ENCODE results near the gene SYNDIG1.
A peak's percentile ranks its signal among the peaks of the same experiment; 100 is the strongest.

Gene SYNDIG1

DNA sequence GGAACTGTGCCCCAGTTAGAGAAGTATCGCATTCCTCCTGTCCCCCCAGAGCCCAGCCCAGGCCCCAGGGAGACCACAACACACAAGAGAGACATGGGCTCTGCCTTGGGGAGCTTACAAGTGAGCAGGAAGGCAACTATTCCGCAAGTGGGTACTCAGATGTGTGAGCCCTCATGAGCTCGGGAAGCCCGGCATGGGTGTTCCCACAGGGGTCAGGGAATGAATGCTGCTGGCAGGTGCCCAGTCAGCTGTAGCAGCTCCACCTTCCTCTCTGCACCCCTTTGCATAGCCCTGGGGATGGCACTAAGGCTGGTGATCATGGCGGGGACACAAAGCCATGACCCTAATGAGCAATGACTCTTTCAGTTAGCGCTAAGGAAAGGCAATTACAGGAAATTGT lies 194.1 kb downstream of the SYNDIG1 start:
- no peak for DNase-seq

DNA sequence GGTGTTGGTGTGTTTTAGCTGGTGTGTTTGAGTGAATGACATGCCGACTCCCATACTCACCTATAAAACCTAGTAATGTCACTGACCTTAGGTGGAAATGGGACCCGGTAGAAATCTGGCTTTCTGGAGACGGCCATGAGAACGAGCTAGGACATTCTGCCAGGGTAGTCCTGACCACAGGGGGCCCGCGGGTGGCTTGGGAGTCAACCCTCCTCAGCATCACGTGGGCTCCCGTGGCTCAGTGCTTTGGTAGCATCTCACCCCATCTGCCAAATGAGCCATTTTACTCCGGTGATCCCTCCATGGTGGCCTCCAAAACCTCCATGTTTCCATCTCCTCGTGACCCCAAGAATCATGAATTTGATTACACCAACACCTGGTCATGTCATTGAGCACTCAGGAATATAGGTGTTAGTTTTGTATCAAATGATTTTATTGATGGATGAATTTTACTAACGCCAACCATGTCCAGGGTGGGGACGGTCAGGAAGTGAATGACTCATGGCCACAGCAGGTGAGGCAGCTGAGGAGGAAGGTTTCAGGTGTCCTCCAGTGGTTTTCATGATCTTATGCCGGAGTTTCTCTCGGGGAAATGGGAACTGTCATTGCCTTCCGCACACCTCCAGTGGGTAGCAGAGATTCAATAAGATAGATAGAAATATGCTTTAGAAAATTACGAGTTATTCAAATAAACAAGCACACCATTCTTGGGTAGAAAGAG lies 195.0 kb downstream of the SYNDIG1 start:
- no peak for DNase-seq

DNA sequence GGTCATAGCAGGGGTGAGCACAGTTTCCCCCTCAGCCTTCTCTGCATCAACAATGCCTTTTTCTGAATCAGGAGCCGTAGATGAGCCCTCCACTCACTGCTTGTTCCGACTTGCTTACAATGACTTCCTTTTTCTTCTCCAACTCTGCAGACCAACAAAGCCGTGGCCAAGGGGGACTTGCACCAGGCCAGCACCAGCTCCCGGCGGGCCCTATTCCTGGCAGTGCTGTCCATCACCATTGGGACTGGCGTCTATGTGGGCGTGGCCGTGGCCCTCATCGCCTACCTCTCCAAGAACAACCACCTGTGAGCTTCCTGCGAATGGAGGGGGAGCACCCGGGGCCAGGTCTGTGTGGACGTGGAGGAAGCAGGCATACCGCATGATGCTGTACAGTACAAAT lies 195.8 kb downstream of the SYNDIG1 start:
- DNase-seq, result no peak

DNA sequence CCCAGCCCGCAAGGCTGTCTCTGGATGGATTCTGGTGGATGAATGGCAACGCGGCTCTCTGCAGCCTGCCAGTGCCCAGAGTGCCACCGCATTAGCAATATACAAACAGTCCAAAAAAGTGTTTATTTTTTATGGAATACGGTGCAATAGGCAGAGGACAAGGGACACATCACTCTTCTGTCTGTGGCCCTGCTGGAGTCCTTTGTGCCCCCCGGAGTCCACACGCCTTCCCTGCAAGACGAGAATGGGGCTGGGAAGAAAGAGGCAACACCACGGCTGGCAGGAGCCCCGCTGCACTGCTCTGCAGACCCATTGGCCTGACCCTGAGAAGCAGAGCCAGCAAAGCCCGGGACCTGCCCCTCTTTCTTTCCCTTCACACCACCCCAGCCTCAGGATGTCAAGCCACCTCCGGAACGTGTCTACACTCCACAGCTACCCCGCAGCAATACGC lies 196.3 kb downstream of the SYNDIG1 start:
- DNase-seq, result no peak

DNA sequence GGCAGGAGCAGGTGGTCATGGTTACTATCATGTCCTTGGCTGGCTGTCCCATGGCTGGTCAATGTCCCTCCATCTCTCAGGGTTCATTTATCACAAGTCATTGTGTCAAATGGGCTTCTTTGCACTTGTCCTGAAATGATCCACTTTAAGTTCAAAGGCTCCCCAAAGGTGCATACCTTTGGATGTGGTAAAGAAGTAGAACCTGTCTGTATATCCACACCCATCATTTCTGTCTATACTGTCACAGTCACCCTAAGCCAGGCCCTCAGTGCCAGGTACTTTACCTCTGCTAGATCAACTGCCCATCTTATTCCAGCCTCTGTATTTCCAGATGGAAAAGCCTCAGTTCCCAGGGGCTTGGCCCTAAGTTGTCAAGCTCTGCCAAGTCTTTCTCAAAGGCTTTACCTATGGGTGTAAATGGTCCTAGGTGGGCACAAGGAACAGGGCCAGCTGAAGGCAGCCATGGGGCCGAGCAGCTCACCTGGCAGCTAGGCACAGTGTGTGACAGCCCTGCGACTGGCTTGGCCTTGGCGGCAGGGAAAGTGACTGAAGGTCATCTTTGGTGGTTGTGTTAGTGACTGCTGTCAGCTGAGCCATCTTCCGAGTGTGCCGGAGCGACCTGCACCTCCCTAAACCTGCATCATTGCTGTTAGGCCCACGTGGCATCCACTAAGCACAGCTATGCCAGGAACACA lies 198.4 kb downstream of the SYNDIG1 start:
- DNase-seq, result no peak

DNA sequence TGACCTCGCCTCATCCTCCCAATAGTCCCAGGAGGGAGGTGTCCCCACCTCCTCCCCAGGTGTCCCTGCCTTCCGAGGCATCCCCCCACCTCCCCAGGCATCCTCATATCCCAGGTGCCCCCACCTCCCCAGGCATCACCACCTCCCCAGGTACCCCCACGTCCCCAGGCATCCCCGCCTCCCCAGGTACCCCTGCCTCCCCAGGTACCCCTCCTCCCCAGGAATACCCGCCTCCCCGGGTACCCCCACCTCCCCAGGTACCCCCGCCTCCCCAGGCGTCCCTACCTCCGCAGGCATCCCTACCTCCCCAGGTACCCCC lies 198.9 kb downstream of the SYNDIG1 start:
- no peak for DNase-seq

DNA sequence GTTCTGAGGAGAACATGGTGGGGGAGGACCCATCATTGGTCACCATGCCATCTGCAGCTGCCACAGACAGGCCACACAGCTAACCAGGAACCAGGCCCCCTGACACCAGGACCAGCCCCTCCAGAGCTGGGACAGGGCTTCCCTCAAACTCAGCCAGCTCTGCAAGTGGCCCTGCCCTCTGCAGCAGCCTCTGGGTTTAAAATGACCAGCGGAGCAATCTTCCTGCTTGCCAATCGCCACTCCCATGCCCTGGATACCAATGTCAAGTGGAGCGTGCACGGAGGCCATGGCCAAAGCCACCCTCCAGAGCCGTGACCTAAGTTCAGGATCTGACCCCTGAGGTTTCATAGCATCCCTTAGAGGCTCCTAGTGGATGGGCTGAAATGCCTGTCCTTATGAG lies 199.4 kb downstream of the SYNDIG1 start:
- DNase-seq, result no peak

DNA sequence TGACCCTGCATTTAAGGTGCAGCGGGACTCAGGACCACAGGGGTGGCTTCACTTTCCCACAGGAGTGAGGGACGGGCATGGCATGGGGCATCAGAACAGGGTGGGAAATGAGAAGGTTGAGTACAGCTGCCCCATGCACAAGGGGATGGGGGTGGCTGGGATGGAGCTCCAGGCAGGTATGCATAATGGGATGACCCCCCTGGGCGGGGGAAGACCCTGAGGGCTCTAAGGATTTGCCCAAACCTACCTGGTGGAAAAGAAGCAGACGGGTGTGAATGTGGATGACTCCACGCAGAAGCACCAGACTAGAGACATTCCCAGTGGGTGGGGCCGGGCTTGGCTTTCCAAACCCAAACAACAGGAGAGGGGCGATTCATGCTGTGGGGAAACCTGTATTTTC lies 200.3 kb downstream of the SYNDIG1 start:
- no peak for DNase-seq

DNA sequence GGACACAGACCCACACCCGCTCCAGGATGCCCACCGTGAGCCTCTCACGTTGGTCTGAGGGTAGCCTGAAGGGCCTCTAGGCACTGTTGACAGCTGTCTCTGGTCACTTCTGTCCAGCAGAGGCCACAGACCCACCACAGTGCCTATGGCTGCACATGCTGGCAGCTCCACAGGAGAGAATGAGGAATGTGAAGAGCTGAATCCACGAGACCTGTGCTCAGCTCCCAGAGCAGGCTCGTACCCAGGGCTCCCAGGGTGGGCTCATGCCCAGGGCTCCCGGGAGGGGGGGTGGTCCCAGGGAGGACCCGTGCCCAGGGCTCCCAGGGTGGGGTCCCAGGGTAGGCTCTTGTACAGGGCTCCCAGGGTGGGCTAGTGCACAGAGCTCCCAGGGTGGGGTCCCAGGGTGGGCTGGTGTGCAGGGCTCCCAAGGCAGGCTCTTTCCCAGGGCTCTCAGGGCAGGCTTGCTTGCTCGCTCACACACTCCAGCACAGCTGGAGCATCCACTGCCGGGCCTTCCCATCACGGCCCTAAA lies 201.0 kb downstream of the SYNDIG1 start:
- no peak for DNase-seq

DNA sequence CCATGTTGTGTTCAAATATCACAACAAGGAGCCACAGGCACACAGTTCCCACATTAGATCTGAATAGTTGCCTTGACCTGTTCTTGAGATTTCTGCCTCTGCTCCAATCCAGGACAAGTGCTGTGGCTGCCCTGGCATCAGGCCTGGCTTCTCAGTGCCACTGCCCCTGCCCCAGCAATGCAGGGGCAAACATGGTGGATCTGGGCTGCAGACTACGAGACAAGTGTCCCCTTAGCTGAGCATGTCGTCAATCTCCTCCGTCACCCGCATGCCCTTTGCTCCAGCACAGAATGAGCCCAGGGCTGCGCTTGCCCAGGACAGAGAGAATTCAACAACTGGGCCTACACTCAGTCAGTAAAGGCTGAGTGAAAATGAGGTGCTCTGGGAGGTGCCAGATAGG lies 201.6 kb downstream of the SYNDIG1 start:
- no peak for DNase-seq

DNA sequence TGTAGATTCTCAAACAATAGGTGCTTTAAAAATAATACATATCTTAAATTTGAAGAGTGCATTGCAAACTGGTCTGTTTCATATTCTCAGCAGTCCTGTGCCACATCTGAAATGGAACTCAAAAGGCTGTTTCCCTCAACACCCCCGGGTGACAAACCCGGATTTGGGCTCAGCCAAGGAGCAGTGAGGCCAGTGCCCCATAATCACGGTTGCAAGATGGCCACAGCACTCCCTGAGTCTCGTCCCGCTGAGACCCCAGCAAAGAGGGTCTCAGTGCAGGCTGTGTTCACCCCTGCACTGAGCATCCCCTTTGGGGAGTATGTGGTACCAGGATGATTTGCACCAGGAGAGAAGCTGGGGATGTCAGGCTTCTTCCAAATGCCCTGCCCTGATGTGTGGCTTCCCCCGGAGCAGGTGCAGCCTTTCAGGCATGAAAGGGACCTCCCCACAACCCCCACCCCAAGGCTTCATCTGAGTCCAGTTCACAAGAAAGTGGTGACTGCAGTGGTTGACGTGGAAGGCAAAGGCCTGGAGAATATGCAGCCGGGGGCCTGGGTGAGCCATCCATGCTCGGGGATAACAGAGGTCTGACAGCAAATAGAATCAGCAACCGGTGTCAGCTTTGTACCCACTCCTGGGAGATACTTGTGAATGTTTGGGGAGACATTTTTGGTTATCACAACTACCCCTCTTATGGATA lies 202.9 kb downstream of the SYNDIG1 start:
- peak in 1 of 4 experiments; percentile 0 for DNase-seq

DNA sequence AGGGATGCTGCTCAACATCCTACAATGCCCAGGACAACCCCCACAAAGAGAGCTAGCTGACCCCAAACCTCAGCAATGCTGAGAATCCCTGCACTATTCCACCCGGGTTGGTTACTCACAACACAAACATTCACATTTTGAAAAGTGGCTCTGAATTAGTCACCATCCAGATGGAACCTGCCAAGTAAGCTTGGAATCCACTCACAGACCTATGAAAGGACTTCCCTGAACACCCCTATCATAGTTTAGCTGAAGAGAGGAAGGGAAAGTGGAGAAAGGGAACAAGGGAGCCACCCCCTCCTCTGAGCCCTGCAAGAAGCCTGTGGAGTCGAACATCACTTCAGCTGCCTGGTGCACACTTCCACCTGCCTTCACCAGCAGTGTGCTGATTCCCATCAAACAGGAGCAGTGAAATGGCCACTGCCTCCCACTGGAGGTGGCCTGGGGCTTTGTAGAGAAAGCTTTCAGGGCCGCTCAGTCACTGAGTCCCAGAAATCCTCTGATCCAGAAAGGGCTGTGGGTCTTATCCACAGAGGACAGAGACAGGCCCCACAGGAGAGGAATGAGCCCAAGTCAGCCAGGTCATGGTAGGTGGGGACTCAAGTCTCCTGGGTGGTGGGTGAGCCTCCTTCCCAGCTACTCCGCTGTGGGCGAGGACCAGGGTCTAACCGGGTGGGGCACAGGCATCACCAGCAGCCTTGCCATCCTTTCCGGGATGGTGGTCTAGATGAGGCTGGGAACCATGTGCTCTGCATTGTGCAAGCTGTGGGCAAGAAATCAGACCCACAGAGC lies 203.7 kb downstream of the SYNDIG1 start:
- peak in 2 of 4 experiments; percentile 26 to 36 for DNase-seq

DNA sequence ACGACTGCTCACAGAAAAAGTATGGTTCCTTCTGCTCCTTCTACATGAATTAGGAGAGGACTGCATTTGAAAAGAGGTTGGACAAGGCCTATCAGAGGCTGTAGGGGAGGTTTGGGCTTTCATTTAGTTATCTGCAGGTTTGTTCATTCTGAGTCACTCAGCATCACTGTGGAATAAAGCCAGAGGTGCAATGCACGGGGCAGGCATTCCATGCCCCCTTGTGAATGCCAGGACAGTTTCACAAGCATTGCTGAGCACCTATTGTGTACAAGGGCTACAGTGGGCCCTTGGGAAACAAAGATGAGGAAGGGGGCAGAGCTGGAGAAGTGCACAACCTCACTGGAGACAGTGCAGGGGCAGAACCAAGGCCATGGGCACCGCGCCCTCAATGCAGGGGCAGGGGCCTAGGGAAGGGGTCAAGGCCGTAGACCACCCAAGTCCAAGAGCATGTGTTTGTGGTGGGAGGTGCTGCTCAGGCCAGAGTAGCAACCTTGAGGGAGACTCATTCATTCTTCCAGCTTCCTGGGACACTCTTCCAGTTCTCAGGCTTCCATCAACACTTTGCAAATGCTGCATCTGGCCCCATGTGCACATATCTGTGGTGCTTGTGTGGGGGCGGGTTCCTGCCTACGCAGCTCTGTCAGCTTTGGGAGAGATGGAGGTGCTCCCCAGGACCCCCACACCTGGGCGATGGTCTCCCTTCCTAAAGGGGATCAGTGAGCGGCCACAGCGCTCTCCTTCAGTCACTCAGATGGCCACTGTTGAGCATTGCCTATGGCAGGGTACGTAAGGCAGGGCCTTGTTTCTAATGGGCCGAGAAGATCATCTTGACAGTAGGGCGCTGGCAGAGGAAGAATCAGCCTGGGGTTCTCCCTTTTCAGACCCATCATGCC lies 204.5 kb downstream of the SYNDIG1 start:
- peak in 1 of 4 experiments; percentile 1 for DNase-seq

DNA sequence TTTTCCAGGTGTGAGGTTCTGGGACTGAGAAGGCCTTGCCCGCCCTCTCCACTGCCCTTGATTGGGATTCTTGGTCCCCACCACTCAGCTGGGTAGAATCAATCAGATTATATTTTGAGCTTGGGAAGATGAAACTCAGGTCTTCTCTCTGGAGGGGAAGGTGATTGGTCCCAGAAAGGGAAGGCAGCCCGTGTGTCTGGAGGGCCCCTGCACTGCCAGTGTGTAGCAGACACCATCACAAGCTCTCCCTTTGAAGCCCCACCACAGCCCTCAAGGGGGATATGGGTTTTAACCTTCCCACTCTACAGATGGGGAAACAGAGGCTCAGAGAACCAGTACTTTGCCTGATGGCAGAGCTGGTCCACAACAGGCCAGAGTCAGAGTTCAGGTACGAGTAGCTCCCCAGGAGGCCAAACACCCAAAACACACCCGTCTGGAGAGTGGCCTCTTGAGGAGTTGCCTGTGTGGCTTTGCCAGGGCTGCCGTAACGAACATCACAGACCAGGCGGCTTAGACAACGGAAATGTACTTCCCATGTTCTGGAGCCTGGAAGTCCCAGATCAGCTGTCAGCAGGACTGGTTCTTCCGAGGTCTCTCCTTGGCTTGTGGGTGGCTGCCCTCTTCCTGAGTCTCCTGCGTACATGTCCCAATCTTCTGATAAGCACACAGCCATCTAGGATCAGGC lies 205.6 kb downstream of the SYNDIG1 start:
- DNase-seq, result no peak

DNA sequence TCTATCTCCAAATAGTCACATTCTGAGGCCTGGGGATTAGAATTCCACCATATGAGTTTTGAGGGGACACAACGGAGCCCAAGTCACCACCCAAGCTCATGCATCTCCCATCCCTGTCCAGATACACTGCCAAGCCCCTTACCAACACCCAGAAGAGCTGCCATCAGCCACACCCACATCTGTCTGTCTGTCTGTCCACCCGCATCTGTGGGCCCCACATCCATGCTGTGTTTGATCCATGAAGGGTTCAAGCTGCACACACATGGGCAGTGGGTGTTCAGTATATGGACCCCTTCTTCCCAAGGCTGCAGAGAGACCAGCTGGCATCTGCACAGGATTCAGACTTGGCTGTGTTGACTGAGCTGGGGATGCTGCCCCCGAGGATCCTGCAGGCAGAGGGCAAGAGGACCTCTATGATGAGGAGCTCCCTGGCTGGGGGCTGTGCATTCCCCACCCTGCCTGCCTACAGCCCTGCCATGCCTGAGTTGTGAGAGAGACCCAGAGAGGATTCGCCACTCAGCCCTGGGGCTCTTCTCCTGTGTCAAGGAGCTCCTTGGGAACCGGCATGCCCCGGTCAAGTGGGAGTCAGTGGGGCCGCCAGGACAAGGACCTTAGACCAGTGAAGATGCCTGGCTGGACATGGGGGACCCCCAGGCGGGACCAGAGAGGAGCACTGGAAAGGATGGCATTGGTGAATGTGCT lies 206.4 kb downstream of the SYNDIG1 start:
- DNase-seq, result no peak

DNA sequence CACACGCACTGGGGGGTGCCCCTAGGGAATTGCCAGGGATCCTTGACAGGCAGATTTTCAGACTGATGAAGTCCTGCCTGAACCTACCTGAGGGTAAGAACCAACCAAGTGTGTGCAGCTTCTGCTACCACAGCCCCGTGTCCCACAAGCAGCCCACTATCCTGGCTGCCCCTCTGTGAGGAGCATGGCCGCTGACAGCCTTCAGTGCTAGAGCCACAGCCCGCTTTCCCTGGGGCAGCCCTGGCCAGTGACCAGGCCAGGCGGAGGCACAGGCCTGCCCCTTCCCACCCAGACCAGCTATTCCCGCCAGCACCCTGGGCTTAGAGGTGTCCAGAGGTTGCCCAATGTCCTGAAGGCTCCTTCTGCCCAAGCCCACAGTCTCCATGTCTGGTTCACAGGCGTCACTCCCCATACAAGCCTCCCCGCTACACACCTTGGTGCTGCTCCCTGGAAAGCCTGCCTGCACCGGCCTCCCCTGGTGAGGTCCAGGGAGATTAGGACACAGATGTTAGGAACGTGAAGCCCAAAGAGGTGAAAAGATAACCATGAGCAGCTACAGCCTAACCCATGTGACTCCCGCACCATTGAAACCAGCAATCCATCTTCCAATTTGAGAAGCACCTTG lies 207.0 kb downstream of the SYNDIG1 start:
- no peak for DNase-seq

DNA sequence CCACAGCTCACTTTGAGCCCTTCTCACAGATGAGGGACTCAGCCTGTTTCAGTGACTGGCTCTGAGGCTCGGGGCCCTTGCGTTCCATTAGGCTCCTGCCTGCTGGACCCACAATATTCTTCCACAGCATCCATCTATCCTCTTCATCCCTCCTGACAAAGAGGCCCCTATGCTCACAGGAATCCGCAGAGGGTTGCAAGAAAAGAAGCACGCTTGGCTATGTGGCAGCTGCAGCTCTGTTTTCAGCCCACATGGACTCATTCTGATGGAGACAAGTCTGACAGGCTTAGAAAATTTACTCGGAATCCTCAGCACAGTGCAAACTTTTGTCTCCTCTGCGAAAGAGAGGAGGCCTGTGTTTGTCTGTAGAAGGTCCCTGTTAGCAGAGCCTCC lies 207.5 kb downstream of the SYNDIG1 start:
- DNase-seq, result no peak

DNA sequence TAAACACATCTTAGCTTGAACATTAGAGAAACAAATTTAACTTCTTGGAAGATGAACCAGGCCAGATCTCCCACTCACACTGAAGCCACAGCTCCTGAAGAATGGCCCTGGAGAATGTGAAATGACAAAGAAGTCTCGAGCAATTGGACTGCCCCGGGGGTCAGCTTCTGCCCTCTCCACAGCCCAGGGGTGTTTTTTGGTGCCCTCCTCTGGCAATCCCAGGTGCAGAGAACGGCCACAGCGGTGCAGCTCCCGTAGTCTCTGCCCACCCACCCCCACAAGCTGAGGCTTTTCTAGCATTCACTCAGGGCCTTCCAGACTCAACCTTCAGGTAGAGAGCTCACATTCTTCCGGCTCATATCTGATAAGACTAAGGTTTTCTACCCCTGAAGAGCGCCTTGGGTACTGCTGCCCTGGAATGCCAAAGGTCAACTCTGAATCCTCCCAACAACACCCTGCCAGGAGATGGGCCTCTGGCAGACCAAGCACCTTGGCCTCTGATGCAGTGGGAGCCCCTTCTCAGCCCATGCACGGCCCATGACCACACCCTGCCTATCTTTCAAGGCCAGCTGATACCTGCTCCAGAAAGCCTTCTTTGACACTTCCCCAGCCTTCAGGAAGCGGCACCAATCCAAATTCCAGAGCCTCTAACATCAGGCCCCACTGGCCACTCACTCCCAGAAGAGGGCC lies 208.3 kb downstream of the SYNDIG1 start:
- no peak for DNase-seq

All from suppressor macrophage (primary cell).